Activated CD4-positive, alpha-beta T cell treated with anti-CD3 and anti-CD28 coated beads, Interleukin-10, Interleukin-2, amounts not matched to agents 100 ng/mL and 50 ng/mL, durations not matched to agents 16 hours and 8 hours (primary cell): ENCODE measurements around the gene FTO.
"Not testable (repeated sequence)": the region's sequence is repeated elsewhere in the genome, so short reads cannot be mapped to it uniquely, and the experiment has no call there.

ENCODE experiments used
- DNase-seq: peaks from one replicate; pipeline ENCODE4 v3.0.0-alpha.2; 2020

FTO gene

DNA sequence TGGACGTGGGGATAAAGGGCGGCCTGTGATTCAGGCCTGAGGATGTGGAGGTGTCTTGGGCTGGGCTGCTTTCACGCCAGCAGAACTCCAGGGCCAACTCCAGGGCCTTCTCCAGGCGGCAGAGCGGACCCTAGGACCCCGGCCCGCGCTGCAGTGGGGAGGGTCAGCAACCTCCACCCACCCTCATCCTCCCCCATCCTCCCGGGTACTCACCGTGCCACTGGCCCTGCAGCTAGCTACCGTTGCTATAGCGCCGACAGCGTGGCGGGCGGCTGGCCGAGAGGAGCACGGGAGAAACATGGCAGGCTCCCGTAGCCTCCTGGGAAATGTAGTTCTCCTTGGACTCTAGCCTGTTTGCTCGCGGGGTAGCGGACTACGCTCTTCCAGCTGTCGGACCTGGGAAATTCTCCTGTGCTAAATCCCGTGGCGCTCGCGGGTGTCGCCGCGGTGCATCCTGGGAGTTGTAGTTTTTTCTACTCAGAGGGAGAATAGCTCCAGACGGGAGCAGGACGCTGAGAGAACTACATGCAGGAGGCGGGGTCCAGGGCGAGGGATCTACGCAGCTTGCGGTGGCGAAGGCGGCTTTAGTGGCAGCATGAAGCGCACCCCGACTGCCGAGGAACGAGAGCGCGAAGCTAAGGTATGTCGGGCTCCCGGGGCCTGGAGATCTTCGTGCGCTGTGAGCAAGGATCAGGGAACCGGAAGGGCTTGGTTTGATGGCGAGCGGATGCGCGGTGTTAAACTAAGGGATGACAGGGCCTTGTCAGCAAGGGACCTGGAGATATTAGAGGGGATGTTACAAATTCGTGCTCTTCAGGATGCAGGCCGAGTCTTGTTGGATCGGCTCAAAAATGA, at the start of gene FTO, which contains the start of gene RPGRIP1L:
TSS of gene FTO (plus strand) at position 567 of the 855 bp plus-strand sequence.
TSS of gene RPGRIP1L (minus strand) at position 270 of the 855 bp plus-strand sequence. CDS start 3,136 bp downstream, outside the sequence.
- peak; percentile 99 for DNase-seq

DNA sequence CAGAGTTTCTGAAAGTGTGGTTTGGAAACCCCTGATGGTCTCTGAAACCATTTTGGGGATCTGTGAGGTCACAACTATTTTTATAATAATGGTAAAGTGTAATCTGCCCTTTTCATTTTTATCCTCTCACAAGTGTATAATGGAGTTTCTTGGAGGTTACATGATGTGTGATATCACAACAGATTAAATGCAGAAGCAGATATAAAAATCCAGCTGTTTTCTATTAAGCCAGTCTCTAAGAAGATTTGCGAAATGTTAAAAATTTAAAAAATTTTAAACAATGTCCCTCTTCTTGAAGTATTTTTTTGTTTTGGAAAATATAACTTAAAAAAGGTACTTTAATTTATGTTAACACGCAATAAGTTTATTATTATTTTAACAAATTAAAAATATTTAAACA, 49.0 kb upstream of the FTO start:
- no peak for DNase-seq

DNA sequence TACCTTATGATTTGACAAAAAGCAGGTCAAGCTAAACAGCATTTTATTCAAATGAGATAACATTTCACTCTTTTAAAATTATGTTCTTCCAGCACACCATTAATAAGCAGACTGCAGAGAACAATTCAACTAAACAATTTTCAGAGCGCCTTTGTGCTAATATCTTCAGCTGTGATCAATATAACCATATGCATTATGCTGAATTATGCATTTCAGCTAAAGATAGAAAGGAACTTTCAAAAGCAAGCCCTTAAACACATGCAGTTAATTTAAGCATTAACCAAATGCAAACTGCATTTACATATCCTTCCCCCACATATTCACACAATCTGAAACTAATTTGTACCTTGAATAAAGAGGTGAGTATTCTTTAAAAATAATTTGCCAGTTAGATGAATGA, 41.9 kb upstream of the FTO start:
- no peak for DNase-seq

DNA sequence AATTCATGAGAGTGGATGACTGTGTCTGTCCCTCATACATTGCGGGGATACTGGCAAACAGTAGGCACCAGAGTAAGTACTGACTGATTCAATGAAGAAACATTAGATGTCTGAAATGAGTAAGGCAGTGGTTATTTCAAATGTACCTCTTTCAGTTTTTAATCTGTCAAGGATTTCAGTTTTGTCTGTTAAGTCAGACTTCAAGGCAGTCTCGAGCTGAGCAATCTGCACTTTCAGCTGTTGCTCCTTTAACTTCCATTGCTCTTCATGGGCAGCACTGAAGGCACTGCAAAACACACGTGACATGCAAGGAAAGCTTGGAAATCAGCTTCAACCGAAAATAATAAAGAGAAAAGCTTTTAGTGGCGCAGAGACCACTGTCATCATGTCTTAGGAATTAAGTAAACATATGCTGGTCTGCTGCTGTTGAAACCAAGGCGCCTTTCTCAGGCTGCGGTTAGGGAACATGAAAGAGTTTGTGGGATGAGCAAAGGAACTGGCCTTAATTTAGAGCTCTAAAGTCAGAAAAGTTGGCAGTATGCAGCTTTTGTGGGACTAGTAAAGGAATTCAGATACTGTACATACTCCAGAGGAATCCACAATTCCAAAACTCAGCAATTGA, 39.1 kb upstream of the FTO start:
- DNase-seq: peak; percentile 86

DNA sequence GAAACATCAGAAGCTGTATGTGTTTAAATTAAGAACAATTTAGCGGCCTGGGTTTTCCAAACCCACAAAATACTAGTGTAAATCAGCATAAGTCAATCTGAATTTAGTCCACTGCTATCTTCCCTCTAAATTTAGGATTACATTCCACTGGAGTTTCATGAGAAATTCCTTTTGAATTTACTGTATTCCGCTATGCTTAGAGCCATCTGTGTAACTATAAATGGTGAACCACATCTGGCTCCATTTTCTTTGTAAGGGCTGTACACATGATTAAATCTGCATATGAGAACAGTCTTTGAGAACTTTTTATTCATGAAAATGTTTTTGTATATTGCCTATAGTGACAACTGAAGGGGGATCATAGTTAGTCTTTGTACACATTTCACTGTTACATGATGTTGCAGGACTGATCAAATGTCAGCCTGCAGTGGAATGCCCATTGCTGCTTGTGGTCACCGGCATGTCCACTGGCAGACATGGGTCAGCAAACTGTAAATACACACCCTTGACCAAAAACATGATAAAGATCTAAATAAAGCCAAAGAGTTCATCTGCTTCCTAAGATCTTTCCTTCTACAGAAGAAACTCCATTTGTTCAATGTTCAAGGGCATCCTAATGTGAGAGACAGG, 37.1 kb upstream of the FTO start:
- no peak for DNase-seq

DNA sequence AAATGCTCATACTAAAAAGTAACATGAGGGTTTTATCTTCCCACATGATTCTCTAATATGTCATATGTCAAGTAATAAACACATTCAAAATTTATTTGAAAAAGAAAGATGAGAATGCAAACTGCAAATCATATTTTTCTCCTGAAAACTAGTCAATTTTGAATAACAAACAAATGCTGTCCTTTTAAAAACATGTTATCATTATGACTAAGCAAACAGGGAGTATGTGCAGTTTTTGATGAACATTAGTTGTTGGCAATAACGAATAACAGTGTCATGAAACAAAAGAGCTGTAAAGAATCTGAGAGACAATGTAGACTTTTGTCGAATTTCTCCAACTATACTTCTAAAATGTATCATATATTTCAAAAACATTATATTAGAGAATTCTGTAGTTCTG, 35.1 kb upstream of the FTO start:
- DNase-seq: peak; percentile 11

DNA sequence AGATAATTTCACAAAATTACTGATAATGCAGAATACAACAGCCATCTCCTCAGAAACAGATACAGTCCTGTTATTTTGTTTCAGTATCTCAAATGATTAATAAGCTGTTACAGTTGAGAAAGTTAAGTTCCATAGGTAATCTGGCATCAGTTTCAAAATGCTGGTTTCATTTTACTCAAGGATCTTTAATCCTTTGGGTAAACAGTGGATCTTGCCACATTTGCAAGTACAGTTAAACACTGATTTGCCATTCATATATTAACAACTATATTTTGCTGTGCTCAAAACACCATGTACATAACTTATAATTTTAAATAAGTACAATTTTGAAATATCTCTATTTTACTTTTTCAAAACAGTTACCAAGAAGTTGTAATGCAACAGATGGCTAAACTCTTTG, 31.5 kb upstream of the FTO start:
- DNase-seq: no peak

DNA sequence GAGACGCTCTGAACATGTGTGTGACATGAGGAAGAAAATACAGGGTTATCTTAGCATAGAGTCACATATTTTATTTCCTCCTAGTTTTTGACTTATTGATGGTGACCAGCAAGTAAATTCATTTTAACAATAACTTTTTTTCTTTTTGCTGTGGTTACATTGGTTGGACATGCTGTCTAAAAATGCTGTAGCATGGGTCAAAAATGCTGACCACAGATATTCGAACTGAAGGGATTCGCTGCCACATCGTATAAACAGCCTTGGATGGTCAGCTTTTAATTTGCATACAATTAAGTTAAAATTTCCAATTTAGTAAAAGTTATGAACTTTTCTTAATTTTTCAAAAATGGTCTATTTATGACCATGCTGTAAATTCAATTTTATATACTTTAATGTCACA, 30.8 kb upstream of the FTO start:
- no peak for DNase-seq

DNA sequence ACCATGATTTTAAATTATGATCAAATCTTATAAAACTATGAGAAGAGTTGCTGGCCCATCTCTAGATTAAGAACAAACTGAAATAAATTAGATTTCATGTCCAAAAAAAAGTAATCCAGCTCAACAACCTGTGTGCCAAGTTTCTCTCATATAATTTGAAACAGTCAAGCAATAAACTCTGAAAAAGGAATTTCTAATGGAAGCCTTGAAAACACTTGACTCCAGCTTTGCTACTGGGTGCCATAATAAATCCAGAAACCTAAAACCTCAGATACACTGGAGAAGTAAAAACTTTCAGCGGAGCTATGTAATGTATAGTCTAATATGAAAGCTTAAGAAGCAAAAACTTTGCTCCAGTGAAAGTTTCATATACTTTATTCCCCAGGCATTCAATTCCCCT, 25.8 kb upstream of the FTO start:
- DNase-seq: no peak

DNA sequence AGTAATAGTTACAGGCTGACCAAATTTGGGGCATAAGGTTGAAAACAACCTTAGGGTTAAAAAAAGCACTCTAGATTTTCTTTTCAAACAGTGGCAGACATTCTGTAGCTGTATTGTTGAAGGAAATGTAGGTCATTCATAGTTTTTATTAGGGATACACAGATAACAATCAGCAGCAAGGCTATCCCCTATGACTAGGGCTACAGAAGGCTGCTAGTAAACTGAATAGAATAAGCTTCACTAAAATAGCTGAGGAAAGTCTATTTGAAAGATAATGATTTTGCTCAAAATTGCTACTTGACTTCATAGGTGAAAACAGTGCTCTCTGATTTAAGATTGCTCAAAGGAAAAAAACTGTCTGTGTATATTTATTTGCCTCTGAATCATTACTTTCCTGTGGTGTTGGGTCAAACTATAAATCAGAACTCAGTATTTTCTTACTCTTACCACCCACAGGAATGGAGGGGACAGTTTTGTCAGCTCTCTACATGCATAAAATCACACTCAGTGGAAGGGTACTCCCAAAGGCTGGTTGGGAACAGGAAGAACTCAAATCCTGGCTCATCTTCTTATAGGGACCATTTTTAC, 25.1 kb upstream of the FTO start:
- no peak for DNase-seq

DNA sequence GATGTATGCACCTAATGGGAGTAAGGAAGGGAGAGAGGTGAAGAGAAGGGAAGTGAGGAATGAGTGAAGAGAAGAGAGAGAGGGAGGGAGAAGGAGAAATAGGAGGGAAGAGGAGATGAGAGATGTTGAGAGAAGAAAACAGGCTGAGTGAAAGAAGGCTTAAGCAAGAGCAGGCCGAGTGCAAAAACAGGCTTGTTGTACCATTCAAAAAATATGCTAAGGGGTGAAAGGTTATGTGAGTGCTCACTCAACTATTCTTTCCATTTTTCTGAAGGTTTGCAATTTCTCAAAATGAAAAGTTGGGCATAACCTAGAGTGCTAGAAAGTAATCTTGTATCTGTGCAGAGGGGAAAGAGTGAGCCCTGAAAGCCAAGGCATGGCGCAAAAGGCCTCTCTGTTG, 23.2 kb upstream of the FTO start:
- no peak for DNase-seq

DNA sequence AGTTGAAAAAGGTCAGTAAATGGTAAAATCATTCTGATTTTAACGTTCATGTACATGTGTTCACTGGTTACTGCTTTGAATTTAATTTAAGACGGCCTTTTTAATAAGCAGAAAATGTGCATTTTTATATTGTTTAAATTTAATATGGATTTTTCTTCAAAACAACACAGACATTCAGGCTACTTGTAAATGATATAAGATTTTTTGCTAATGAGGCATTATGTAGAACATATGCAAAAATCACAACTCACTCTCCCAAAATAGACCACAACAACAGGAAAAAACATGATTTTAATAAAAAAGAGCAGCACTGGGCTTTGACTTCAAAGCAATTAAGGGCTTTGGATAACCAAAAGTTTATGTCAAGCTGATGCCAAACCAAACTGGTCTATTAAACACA, 22.6 kb upstream of the FTO start:
- no peak for DNase-seq

DNA sequence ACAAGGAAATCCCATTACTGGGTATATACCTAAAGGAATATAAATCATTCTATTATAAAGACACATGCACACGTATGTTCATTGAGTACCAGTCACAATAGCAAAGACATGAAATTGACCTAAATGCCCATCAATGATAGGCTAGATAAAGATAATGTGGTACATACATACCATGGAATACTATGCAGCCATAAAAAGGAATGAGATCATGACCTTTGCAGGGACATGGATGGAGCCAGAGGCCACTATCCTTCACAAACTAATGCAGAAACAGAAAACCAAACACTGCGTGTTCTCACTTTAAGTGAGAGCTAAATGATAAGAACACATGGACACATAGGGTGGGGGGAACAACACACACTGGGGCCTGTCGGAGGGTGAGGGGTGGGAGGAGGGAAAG, 18.6 kb upstream of the FTO start:
- not testable (repeated sequence) for DNase-seq

DNA sequence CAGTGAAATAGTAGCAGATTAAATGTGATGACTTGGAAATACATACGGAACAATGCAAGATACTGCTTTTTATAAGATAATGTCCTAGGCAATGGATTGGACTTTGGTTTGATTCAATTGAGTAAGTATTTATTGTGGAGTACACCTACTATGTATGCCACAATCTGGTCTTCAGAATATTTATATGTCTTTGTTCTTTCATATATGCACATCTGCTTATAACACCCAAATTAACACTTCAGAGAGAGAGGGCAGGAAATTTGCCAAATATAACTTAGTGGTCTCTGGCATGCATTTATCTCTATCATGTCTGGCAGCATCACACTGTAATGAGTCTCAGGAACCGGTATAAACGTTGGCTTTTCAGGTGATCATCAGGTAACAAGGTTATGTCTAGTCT, 17.2 kb upstream of the FTO start:
- DNase-seq: no peak

DNA sequence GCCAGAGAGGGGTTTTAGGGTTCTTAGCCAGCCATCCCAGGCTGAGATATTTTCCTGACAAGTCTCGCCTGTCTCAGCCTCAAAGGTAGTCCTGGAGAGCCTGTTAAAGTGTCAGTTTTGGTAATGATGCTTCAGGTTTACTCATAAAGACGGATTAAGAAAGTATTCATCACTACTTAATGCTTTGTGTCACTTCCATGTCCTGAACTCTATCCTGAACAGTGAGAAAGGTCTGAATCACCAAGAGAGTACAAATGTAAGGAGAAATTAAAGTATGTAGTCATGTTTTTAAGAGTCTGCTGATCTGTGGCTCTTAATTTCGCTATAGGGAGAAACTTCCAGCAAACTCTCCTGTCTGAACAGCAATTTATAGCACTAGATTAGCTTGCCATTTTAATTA, 14.3 kb upstream of the FTO start:
- no peak for DNase-seq

DNA sequence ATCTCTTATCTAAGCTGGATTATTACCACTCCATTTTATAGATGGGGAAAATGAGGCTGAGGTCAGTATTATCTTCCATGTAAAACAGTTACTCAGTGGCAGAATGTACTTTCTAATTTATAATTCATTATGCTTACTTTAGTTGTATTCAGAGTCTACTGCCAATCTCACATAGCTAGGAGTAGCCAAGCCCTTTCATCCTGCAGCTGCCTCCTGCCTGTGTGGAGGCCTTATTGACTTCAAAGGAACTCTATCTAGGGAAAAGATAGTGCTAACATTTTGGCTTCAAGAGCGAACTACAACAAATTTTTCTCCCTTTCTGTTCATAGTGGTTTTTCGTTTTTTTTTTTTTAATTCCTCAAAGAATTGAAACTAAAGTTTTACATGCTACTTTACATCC, 13.2 kb upstream of the FTO start:
- DNase-seq: no peak

DNA sequence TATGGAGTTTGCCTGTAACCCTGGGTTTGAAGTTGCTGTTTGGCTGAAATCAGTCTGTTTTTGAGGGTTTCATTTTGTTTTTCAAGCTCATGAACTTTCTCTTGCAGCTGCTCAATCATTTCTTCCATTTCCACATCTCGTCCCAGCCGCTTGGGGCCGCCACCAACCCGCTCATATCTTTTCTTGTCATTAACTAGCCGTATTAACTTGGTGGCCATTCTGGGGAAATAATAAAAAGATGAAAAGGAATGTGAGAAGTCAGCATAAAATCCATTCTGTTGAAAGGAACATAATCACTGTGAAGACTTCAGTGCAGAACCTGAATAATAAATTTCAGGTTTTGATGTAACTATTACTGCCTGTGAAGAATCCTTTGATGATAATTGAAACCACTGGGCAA, 11.8 kb upstream of the FTO start:
- no peak for DNase-seq

DNA sequence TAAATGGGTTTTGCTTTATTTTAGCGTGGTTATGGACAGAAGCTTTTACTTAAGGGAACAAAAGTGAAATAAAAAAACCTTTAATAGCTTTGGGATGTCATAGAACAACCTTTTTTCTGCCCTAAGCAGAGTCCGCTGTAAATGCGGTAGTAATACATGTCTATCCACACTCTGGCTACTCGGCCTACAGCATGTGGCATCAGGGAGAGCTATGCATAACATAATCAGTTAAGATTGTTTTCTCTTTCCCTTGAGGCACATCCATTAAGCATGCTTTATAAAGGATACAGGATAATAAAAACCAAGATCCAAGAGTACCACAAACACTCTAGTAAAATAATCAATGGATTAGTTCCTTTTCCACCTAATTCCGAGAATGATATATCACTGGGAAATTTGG, 10.6 kb upstream of the FTO start:
- no peak for DNase-seq

DNA sequence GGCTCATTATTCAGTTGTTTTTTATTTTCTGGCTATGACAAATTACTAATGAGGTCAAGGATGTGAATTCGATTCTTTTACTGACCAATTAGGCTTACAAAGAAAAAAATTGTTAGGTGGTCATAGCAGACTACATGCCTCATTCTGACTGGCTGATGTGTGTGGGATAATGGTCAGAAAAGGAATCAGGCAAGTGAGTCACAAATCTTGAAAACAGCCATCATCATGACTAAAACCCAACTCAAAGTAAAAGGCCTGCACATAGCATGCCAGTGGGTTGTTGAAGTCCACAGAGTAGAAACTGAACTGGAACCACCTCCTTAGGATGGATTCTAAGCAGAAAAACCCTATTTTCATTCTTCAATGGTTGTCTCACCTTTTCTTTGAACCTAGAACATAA, 8.9 kb upstream of the FTO start:
- peak; percentile 10 for DNase-seq

DNA sequence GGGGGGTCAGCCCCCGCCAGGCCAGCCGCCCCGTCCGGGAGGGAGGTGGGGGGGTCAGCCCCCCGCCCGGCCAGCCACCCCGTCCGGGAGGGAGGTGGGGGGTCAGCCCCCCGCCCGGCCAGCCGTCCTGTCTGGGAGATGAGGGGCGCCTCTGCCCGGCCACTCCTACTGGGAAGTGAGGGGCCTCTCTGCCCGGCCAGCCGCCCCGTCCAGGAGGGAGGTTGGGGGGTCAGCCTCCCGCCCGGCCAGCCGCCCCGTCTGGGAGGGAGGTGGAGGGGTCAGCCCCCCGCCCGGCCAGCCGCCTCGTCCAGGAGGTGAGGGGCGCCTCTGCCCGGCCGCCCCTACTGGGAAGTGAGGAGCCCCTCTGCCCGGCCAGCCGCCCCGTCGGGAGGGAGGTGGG, 5.7 kb upstream of the FTO start:
- not testable (repeated sequence) for DNase-seq

DNA sequence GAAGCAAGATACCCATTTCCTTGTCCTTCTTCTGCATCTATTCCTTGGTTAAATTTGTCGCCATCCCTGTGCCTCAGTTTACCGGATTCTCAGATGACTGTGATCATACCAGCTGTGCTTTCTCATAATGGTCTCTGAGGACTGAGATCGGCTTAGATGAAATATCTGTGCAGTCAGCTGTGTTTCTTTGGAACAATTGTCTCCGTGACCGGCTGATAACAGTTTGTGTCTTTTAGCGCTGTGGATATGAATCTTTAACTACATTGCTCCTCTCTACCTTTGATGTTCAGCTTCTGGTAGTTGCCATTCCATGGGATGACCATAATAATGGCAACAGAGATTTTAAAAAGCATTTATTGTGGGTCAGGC, 473 bp downstream of the FTO start:
- DNase-seq: no peak

DNA sequence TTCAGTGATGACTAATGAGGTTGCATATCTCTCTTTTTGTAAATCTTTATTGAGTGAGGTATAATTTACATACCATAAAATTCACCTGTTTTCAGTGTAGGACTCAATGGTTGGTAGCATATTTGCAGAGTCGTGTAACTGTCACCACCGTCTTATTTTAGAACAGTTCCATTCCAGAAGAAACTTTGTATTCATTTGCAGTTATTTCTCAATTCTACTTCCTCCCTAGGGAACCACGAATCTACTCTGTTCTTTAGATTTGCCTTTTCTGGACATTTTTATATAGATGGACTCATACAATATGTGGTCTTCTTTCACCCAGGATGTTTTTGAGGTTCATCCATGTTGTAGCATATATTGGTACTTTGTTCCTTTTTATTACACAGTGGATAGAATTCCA, 3.7 kb downstream of the FTO start:
- no peak for DNase-seq

DNA sequence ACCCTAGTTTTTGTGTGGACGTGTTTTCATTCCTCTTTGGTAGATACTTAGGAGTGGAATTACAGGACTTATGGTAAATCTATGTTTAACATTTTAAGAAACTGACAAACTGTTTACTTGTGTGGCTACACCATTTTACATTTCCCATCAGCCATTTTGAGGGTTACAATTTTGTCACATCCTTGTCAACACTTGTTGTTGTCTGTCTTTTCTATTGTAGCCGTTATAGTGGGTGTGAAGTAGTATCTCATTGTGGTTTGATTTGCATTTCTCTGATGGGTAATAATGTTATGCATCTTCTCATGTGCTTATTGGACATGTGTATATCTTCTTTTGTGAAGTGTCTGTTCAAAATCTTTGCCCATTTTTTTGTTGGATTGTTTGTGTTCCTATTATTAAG, 4.5 kb downstream of the FTO start:
- no peak for DNase-seq

DNA sequence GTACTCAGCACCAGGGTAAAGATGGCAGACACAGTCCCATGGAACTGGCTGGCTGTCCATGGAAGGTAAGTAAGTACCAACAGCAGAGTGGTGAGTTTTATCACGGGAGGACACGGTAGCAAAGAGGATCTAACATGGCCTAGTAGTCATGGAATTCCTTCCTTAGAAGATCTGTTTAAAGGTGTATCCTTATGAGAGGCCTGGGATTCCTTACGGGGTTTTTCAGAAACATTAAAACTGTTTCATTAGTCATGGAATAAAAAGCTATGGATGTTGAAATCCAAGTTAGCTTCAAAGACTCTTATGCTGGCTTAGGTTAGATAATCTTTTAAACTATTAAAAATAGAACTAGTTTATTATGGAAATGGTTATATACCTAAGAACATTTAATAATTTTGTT, 7.4 kb downstream of the FTO start:
- DNase-seq: no peak
